Measurements from ENCODE around the gene AHRR. TPM values are rescaled to one million over a fixed set of nuclear protein-coding genes. Genes with fewer than 3 reads are reported as not detected.

The AHRR gene
- total and polyA plus RNA-seq, 8 donors: 0.63 to 47.8 (median 1.1) TPM; not detected in 1

GRCh38 chr5:459562-460272, 138.2 kb downstream of the AHRR start:
- H3K27ac ChIP-seq: no peak overlapping the region
- intact Hi-C loops (cut with DNase I; ENCODE audit: low total_unique reads): no loop called here
- 92 to 97% (median 96%) methylated on average over 24 of the region's 24 CpGs for WGBS, 5 donors
- peaks cover 61 to 98% (median 97%) of the 10 kb centered on the region in 4 donors for H3K36me3 ChIP-seq
- TF ChIP-seq EP300 (IDR thresholded peaks at IDR 0.05) (no peak), POLR2A (IDR thresholded peaks at IDR 0.05) (no peak), POLR2AphosphoS5 (IDR thresholded peaks at IDR 0.05) (no peak), CTCF (IDR thresholded peaks at IDR 0.05) (no peak)
- no peak for DNase-seq
- no peaks in the 10 kb centered on the region for H3K4me1 ChIP-seq
- H3K27me3 ChIP-seq: no peaks in the 10 kb centered on the region
- no peaks in the 10 kb centered on the region for H3K9me3 ChIP-seq
- H3K4me3 ChIP-seq: no peak overlapping the region

GRCh38 chr5:460273-460625, 138.7 kb downstream of the AHRR start:
- no peak for TF ChIP-seq EP300 (IDR thresholded peaks at IDR 0.05)
- no peak for TF ChIP-seq POLR2AphosphoS5 (IDR thresholded peaks at IDR 0.05)
- no peak for TF ChIP-seq POLR2A (IDR thresholded peaks at IDR 0.05)
- no peak for TF ChIP-seq CTCF (IDR thresholded peaks at IDR 0.05)
- DNase-seq: no peak
- Histone ChIP-seq H3K4me3 (no peak overlapping the region), H3K27ac (no peak overlapping the region), H3K27me3 (no peaks in the 10 kb centered on the region), H3K4me1 (no peaks in the 10 kb centered on the region), H3K36me3 (peaks cover 63 to 98% (median 97%) of the 10 kb centered on the region in 4 donors), H3K9me3 (no peaks in the 10 kb centered on the region)
- intact Hi-C loops (cut with DNase I; ENCODE audit: low total_unique reads): no loop called here
- 85 to 99% (median 97%) methylated on average over 6 to 8 of the region's 8 CpGs for WGBS, 5 donors

GRCh38 chr5:462051-462481, 140.6 kb downstream of the AHRR start:
- WGBS, 5 donors: 96 to 98% (median 96%) methylated on average over 24 of the region's 24 CpGs
- DNase-seq: no peak
- intact Hi-C loops (cut with DNase I; ENCODE audit: low total_unique reads): no loop called here

GRCh38 chr5:463301-463700, 141.8 kb downstream of the AHRR start:
- DNase-seq: no peak
- Histone ChIP-seq H3K9me3 (no peaks in the 10 kb centered on the region), H3K4me1 (no peaks in the 10 kb centered on the region), H3K27me3 (no peaks in the 10 kb centered on the region), H3K4me3 (no peak overlapping the region), H3K36me3 (peaks cover 50 to 92% (median 86%) of the 10 kb centered on the region in 4 donors), H3K27ac (no peak overlapping the region)
- intact Hi-C loops (cut with DNase I; ENCODE audit: low total_unique reads): no loop called here
- TF ChIP-seq EP300 (IDR thresholded peaks at IDR 0.05) (no peak), POLR2A (IDR thresholded peaks at IDR 0.05) (no peak), POLR2AphosphoS5 (IDR thresholded peaks at IDR 0.05) (no peak), CTCF (IDR thresholded peaks at IDR 0.05) (no peak)
- WGBS, 5 donors: 75 to 87% (median 80%) methylated on average over 7 of the region's 7 CpGs

More at GRCh38 chr5:462051-462481, 140.6 kb downstream of the AHRR start:
- H3K27ac ChIP-seq: no peak overlapping the region
- no peaks in the 10 kb centered on the region for H3K9me3 ChIP-seq
- peaks cover 62 to 98% (median 97%) of the 10 kb centered on the region in 4 donors for H3K36me3 ChIP-seq
- no peaks in the 10 kb centered on the region for H3K4me1 ChIP-seq
- no peak for TF ChIP-seq EP300 (IDR thresholded peaks at IDR 0.05)
- TF ChIP-seq POLR2A (IDR thresholded peaks at IDR 0.05): no peak
- TF ChIP-seq POLR2AphosphoS5 (IDR thresholded peaks at IDR 0.05): no peak
- TF ChIP-seq CTCF (IDR thresholded peaks at IDR 0.05): no peak
- H3K27me3 ChIP-seq: no peaks in the 10 kb centered on the region
- no peak overlapping the region for H3K4me3 ChIP-seq

All from stomach (tissue), 9 donors.